Activated T-cell treated with anti-CD3 and anti-CD28 coated beads for 24 hours (primary cell): ENCODE results near the gene STT3B.
A peak's percentile ranks its signal among the peaks of the same experiment; 100 is the strongest.
"Not testable (repeated sequence)": the region's sequence is repeated elsewhere in the genome, so short reads cannot be mapped to it uniquely, and the experiment has no call there.

ENCODE experiments used
- DNase-seq: peaks from one replicate; pipeline ENCODE4 v3.0.0-alpha.2; 2020; ENCODE audit warnings: low read depth

STT3B gene

DNA sequence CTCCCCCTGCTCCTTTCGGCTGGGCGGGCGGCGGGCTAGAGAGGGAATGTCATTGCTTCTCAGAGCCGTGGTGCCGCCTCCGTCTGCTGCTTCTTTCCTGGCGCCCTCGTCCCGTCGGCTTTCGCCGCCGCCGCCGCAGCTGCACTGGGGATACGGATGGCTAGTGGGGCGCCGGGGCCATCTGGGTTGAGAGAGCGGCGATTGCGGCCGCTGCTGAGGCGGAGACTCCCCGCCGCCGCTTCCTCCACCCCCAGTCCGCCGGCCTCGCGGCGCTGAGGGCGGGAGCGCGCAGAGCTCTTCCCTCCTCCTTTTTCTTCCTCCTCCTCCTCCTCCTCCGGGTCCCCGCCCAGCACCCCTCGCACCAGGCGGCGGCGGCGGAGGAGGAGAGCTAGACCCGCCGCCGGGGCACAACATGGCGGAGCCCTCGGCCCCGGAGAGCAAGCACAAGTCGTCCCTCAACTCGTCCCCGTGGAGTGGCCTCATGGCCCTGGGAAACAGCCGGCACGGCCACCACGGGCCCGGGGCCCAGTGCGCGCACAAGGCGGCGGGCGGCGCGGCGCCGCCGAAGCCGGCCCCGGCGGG, at the start of gene STT3B:
Gene STT3B, plus strand, starts transcription at position 339 of the 582 bp plus-strand sequence. Its CDS starts 74 bp downstream, at position 413.
- DNase-seq: peak; percentile 78

DNA sequence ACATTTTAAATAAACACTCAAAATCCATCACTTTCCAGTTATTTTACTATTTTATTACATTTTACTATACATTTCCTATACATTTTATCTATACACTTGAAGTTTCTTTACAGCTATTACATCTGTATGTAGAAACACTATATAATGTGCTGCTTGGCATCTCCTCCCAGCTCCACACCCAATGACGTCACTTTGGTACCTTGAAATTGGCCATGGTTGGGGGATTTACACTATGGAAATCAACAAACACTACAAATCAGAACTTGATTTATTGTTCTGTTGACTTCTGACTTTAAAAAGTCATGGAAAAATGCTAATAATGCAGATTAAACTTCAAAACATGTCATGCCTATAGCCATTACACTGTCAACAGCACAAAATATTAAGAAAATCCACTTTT, 48.9 kb upstream of the STT3B start:
- DNase-seq: no peak

DNA sequence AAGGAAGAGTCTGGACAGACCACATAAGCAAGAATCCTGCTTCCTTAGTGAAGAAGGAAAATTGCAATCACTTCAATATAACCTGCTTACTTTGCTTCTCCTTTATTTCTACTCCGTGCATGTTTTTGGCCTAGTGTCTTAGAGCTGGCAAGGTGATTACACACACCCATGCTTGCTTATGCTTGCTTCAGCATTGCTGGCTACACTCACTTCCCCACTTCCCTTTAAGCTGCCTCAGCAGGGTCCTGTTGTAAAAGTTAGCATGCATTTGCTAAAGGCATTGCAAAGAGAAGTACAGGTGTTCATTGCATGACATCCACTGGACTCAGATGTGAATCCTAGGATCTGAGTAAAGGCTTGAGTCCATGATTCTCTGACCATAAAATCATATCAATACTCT, 47.5 kb upstream of the STT3B start:
- no peak for DNase-seq

DNA sequence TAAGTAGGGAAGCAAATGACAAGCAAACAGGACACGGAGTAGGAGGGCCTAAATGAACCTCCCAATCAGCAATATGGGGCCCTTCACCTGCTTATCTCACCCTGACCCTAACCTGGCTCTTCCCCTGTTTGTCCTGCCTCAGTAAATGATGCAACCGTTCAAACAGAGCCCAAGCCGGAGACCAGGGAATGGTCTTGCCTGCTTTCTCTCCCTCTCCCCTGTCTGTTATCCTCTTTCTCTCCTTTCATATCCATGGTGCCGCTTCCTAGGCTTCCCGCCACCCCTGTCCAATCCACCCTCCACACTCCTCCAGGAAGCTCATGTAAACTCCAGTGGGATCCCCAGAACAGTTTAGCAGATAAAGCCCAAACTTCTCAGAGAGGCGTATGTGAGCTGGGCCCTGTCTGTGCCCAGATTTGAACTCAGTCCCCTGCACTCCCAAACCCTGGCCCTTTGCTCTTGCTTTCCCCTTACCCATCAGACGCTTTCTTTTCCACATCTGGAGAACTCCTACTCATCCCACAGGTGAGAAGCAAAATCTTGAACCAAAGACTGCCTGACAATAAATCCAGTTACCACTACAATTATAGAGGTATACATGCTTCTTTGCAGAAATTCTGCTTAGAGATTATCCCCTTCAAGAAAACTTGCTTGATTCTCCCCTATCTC, 45.7 kb upstream of the STT3B start:
- DNase-seq: no peak

DNA sequence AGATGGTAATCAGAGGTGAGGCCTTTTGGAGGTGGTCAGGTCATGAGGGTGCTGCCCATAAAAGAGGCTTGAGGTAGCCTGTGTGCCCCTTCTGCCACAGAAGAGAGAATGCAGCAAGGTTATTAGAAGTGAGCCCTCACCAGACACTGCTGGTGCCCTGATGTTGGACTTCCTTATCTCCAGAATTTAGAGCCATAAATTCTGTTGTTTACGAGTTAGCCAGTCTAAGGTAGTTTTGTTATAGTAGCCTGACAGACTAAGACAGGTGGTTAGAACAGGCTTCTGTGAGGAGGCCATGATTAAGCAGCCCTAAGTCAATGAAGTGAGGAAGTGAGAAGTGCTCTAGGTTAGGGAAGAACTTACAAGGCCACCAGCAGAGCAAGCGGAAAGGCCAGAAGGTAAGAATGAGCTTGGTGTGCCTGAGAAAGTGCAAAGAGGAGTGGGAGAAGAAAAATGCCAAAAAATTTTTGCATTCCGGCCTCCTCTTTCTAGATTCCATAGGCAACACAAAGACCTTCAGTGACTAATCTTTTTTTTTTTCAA, 44.2 kb upstream of the STT3B start:
- no peak for DNase-seq

DNA sequence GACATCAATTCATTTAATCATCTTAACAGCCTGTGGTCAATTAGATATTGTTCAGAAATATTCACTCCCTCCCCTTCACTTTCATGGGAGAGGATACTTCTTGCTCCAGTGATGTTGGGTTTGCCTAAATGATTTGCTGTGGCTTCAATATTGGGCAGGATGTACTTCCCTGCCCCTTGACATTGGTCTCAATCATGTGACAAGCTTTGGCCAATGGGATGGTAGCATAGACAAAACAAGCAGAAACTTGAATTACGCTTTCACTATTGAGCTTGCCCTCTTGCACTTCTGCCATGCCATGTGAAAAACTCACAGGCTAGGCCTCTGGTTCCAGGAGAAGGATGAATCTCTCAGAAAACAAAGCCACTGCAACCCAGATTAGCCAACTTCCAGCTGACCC, 42.2 kb upstream of the STT3B start:
- no peak for DNase-seq

DNA sequence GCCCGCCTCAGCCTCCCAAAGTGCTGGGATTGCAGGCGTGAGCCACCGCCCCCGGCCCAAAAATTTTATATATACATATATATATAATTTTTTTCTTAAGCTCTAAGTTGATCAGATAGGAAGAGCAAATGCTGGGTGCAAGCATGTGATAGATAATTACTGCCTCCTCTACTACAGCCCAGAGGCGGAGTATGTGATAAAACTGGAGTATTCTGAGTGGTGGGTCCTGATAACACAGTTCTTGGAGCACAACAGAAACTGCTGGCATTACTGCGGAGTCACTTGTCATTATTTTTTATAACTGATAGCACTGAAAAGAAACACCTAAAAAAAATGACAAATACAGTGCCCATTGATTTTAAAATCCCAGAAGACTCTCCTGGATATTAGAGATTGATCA, 41.1 kb upstream of the STT3B start:
- no peak for DNase-seq

DNA sequence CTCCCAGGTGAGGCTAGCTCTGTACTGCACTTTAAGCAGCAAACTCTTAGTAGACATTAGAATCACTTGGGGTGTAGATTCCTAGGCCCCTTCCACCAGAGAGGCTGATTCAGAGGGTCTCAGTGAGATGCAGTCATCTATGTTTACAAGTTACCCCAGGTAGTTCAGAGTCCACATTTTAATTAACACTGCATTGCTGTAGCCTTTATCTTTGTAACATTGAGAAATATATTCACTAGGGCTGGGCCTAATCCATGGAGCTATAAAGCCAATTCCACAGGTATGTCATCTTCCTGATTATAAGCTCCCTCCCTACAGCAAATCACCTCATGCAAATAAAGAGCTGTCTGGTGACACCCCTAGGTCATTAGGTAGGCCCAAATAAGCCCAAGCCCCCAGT, 39.6 kb upstream of the STT3B start:
- no peak for DNase-seq

DNA sequence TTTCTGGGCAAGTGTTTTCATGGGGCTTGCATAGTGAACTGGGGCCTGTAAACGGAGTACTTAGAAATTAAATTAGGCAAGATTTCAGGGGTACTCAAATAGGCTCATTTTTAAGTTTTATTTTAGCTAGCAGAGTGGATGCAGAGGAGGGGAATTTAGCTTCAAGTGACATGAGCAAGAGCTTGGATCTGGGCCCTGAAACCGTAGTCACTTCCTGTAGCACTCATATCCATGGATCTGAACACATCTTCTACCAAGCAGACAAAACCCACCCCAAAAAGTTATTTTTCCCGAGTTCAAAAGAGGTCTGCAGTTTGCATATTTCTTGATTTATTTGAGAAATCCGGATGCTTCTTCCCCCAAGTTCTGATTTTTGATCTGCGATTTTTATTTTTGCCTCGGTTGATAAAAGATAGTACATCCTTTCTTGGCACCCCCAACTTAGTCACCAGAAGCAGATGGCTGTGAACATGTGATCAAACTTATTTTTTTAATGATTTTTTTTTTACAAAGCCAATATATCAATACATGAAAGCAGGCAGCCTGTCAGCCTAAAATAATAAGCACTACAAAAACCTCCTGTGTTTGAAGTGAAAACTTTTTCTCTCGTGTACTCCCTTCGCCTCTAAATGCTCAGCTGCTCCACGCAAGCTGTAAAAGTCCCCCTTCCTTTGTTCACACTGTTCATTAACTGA, 36.6 kb upstream of the STT3B start:
- DNase-seq: no peak

DNA sequence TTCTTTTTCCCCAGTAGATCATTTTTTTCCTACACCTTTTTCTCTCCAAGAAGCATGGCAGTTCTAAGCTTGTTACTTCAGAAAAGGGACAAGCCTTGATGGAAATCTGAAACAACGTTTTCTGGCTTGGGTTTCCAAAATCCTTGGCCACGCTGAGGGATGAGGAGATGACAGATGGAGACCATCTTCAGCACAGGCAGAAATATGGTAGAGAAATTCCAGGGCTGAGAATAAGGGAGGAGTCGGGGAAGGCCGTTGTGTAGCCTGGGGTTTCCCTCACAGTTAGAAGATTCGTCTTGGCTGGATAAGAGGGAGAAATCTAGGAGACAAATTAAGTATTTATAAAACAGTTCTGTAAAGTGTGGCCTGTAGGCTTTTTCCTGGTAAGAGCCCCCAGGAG, 33.9 kb upstream of the STT3B start:
- DNase-seq: no peak

DNA sequence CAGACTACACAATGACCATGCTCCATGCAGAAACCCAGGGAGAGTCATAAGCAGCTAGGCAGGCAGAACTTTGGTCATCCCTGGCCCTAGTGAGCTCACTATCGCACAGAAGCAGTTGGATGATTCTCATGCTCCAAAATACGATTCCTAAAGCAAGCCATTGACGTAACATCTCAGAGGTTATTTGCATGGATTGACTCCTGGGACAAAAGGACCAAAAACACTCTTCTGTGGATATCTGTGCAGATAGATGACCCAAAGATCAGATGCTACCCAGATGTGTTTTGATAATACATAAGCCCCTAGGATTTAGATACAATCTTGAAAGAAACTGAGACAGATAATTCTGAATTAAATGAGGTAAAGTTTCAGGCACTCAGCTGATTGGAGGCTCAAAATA, 33.4 kb upstream of the STT3B start:
- DNase-seq: no peak

DNA sequence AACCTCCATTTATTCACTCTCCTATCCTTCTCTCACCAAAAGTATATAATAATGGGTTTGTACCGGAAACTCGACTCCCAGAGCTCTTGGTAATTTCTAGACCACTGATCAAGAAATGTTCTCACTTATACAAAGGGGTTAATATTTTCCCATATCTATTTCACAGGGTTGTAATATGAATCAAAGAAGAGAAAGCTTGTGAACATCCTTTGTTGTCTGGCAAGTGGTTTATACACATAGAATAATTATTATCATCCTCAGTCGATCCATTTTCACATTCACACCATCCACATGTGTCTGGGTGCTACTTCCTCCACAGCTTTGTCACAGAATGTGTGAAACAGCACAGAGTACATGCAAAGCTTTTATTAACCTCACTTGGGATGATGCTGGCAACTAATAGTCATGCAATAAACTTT, 29.9 kb upstream of the STT3B start:
- no peak for DNase-seq

DNA sequence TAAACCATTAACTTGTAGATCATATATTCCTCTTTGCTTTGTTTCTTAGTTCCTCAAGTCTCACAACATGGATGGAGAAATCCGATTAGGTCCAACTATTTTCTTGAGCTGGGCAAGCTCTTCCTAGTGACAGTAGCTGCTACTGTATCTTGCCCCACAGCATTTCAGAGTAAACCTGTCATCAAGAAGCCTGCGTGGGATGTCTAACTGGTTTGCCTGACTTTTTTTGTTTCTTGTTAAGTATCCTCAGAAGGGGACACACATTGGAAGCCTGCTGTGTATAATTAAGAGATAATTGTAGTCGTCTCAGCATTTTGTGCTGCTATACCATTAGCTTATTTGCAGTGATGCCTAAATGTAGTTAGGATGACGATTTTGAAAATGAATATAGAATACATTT, 29.3 kb upstream of the STT3B start:
- no peak for DNase-seq

DNA sequence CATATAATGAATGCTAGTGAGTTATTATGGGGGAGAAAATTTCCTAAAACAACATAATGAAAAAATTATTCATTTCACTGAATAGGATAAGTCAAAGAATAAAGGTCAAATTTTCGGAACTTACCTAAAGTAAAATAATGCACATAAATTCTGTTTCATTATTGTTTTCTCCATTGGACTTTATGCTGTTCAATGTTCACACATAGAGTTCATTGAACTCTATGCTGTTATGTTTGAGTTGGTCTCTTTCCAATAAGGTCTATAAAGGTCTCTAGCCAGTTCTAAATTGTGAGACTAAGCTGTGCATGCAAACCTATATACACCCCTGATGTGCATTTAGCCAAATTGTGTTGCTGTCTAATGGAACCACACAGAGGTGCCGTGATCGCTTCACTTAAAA, 28.5 kb upstream of the STT3B start:
- no peak for DNase-seq

DNA sequence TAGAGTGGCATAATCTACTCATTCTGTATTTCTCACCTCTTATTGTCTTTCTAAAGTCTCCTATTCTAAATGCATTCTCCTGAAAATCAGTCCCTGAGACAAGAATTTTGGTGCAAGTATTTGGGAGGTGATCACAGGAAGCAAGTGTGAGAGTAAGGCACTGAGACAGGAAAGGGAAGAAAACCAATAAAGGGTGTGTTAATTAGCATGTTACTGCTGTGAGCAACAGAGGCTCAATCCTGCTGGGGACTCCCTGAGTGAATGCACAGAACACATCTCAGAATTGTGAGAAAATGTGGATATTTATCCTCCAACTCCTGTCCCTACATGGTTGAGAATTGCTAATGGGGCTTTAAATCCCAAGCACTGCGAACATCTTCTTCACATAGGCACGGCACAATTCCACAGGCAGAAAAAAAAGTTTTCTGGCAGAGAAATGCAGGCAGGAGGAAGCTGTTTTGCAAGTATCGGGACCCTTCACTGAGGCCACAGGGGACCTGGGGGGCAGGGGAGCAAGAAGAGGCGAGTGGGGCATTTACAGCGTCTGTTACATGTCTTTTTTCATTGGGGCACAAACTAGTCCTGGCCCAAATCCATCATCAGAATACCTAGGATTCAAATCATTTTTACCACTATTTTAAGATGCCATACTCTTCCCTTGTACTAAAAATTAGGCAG, 27.2 kb upstream of the STT3B start:
- DNase-seq: no peak

DNA sequence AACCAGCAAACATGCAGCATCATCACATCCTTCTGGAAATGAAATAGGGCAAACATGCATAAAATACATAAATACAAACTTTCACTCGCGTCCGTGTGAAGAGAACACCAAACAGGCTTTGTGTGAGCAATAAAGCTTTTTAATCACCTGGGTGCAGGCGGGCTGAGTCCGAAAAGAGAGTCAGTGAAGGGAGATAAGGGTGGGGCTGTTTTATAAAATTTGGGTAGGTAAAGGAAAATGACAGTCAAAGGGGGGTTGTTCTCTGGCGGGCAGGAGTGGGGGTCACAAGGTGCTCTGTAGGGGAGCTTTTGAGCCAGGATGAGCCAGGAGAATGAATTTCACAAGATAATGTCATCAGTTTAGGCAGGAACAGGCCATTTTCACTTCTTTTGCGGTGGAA, 26.2 kb upstream of the STT3B start:
- not testable (repeated sequence) for DNase-seq

DNA sequence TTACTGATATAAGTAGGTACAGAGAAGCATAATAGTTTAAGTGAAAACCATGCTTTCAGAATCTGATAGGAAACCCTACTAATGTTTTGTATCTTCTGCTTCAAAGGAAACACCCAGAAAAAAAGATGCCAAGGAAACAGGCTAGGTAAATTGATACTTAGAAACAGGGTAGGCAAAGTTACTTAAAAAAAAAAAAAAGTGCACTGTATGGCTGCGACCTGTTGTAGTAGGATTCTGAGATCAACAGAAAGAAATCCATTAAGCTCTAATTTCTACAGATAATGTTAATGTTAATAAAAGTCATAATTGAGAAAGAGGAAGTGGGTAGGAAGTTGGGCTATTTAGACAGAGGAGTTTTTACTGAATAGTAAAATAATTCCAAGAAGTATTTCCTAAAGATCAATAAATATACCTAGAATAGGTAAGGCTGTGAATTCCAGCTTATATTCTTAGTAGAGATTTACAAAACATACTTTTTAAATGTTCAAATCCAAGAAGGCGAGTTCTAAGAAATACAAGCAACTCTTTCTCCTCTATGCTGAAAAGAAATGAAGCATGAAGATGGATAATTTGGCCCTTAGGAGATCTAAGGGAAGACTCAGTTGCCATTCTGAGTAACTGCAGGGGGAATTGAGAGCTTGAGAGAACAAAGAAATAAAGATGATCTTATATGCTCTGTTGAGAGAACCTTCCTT, 24.1 kb upstream of the STT3B start:
- no peak for DNase-seq

DNA sequence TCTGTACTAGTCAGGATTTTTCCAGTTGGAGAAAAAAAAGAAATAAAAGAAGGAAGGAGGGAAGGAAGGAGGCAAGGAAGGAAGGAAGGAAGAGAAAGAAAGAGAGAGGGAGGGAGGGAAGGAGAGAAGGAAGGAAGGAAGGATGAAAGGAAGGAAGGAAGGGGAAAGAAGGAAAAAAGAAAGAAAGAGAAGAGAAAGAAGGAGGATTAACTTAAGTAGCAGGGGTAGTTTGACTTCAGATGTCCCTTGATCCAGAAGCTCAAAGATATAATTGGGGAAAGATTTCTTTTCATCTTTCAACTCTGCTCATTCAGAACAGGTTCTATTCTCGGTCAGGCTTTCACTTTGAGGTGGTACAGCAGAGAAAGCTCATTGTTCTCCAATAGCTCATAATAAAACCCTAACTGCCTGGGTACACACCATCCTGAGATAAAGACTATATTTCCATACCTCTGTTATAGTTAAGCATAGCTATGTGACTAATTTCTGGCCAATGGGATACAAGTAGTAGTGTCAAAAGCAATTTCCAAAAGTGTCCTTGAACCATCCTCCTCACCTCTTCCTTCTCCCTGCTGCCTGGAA, 23.5 kb upstream of the STT3B start:
- no peak for DNase-seq

DNA sequence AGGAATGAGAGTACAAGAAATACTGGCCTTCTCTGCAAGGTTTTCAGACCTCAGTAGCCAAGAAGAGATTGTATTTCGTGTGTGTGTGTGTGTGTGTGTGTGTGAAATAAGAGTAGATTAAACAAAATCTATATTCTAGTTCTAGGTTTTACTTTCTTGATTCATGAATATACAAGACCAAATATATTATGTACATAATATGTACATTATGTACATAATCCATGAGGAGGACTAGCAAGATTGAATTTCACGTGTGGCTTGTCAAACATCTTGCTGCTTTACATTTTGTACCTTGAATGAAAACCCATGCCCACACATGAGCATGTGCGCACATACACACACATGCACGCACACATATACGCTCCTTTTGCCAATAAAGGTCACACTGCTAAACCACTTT, 18.2 kb upstream of the STT3B start:
- DNase-seq: no peak

DNA sequence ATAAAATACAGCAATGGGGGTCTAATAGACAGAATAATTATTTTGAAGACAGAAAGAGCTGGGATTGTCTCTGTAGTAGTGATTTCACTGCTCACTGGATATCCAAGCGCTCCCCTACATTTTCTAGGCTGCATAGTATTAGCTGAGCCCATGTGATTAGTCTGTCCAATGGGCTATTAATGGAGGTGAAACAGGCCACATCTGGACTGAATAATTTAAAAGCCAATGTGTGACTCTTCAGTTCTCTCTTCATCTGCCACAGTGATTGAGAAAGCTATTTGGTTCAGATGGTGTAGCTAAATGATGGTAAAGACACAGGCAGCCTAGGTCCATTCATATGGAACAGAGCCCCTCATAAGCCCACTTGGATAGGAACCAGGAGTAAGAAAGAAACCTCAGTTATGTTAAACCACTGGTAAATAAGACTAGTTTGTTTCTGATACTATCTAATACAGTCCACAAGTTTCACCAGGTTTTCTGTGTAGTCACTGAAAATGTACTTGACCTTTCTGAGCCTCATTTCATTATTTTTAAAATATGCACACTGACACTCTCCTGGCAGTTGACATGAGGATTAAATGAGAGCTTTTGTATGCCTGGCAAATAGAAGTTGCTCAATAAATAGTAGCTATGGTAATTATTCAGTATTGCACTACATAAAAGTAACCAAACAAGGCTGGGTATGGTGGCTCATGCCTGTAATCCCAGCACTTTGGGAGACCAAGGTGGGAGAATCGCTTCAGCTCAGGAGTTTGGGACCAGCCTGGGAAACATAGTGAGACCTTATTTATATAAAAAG, 17.0 kb upstream of the STT3B start:
- no peak for DNase-seq

DNA sequence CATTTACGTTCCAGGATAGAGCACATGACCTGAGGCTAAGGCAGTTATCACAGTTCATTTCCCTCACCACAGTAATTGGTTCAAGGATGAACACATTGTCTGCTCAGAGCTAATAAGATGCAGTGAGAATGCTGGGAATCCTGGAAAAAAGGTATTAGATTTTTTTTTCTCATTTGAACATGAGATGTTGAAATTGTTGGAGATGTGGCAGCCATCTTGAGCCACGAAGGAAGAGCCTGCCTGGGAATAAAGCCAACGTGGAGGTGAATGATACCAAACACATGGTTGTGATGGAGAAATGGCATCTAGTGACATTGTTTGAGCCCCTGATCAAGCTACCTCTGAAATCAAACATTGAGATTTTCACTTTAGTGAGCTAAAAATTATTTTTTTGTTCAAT, 16.0 kb upstream of the STT3B start:
- DNase-seq: no peak
